ENCODE results near the gene C1QA.

The C1QA gene

GRCh38 chr1:22636353-22636752, at the start of gene C1QA:
TSS of gene C1QA (plus strand) at chr1:22636628. CDS start at chr1:22637617, 989 bp downstream.
- DNase-seq (ENCODE audit: low read depth in 3 of 3), result no peak

GRCh38 chr1:22587247-22587646, 49.2 kb upstream of the C1QA start:
- DNase-seq (ENCODE audit: low read depth in 3 of 3), result no peak

GRCh38 chr1:22588899-22589422, 47.5 kb upstream of the C1QA start:
- no peak for DNase-seq (ENCODE audit: low read depth in 3 of 3)

- DNase-seq (ENCODE audit: low read depth in 3 of 3), result no peak
Measured at GRCh38 chr1:22591576-22591975, 44.9 kb upstream of the C1QA start.

- DNase-seq (ENCODE audit: low read depth in 3 of 3), result no peak
Measured at GRCh38 chr1:22592051-22592450, 44.4 kb upstream of the C1QA start.

- DNase-seq (ENCODE audit: low read depth in 3 of 3), result no peak
Measured at GRCh38 chr1:22592919-22593790, 43.3 kb upstream of the C1QA start.

GRCh38 chr1:22594396-22594795, 42.0 kb upstream of the C1QA start:
- no peak for DNase-seq (ENCODE audit: low read depth in 3 of 3)

- DNase-seq (ENCODE audit: low read depth in 3 of 3), result no peak
Measured at GRCh38 chr1:22595108-22595507, 41.3 kb upstream of the C1QA start.

- DNase-seq (ENCODE audit: low read depth in 3 of 3), result no peak
Measured at GRCh38 chr1:22597301-22597965, 39.0 kb upstream of the C1QA start.

- DNase-seq (ENCODE audit: low read depth in 3 of 3), result no peak
Measured at GRCh38 chr1:22597996-22598395, 38.4 kb upstream of the C1QA start.

- no peak for DNase-seq (ENCODE audit: low read depth in 3 of 3)
Measured at GRCh38 chr1:22598736-22599135, 37.7 kb upstream of the C1QA start.

GRCh38 chr1:22600071-22600816, 36.2 kb upstream of the C1QA start:
- no peak for DNase-seq (ENCODE audit: low read depth in 3 of 3)

GRCh38 chr1:22600817-22601605, 35.4 kb upstream of the C1QA start:
- no peak for DNase-seq (ENCODE audit: low read depth in 3 of 3)

GRCh38 chr1:22601610-22602009, 34.8 kb upstream of the C1QA start:
- no peak for DNase-seq (ENCODE audit: low read depth in 3 of 3)

GRCh38 chr1:22602060-22602740, 34.2 kb upstream of the C1QA start:
- DNase-seq (ENCODE audit: low read depth in 3 of 3), result no peak

GRCh38 chr1:22606161-22606560, 30.3 kb upstream of the C1QA start:
- DNase-seq (ENCODE audit: low read depth in 3 of 3), result no peak

- no peak for DNase-seq (ENCODE audit: low read depth in 3 of 3)
Measured at GRCh38 chr1:22607154-22607553, 29.3 kb upstream of the C1QA start.

GRCh38 chr1:22608361-22608760, 28.1 kb upstream of the C1QA start:
- no peak for DNase-seq (ENCODE audit: low read depth in 3 of 3)

GRCh38 chr1:22609291-22609690, 27.1 kb upstream of the C1QA start:
- DNase-seq (ENCODE audit: low read depth in 3 of 3), result no peak

- DNase-seq (ENCODE audit: low read depth in 3 of 3), result no peak
Measured at GRCh38 chr1:22611530-22611947, 24.9 kb upstream of the C1QA start.

Data from stimulated activated CD4-positive, alpha-beta T cell treated with anti-CD3 and anti-CD28 coated beads, TNF-alpha, amount 100 ng/mL, for 4 hours (primary cell).